CD4-positive, CD25-positive, alpha-beta regulatory T cell (primary cell): ENCODE results near the gene TMEM229B. TPM values are rescaled to one million over a fixed set of nuclear protein-coding genes. Genes with fewer than 3 reads are reported as not detected.

ENCODE experiments used
- ATAC-seq, 2 donors: fragments of 150-1000 bp; cut with Tn5 transposase; one replicate each; pipeline ENCODE4 v1.10.0; 2021; ENCODE audit warnings: low read depth in 2 of 2, moderate number of reproducible peaks in 2 of 2, moderate library complexity in 1 of 2
- DNase-seq, 3 donors: peaks; one replicate each; pipeline versions ENCODE4 v3.0.0 to v3.0.0-alpha.2; 2012 to 2022; ENCODE audit warnings: mixed read lengths in 1 of 3
- H3K27ac ChIP-seq: one replicate; pipeline ENCODE4 v1.7.0; 2013; ENCODE audit warnings: mild to moderate bottlenecking, low read length; ENCODE audit not compliant: insufficient read depth, poor library complexity, severe bottlenecking
- H3K27me3 ChIP-seq: one replicate; pipeline ENCODE4 v1.7.0; 2013; ENCODE audit warnings: low read length; ENCODE audit not compliant: control insufficient read depth, insufficient read depth
- H3K36me3 ChIP-seq: one replicate; pipeline ENCODE4 v1.7.0; 2013; ENCODE audit warnings: mild to moderate bottlenecking, low read length, moderate library complexity; ENCODE audit not compliant: control insufficient read depth, insufficient read depth
- H3K4me1 ChIP-seq: 2 replicates; pipeline ENCODE4 v1.7.0; 2013; ENCODE audit warnings: mild to moderate bottlenecking, low read length; ENCODE audit not compliant: insufficient read depth, control insufficient read depth, poor library complexity, severe bottlenecking
- H3K4me3 ChIP-seq: one replicate; pipeline ENCODE4 v1.7.0; 2013; ENCODE audit warnings: low read depth, mild to moderate bottlenecking, low read length, moderate library complexity
- H3K9me3 ChIP-seq, 2 experiments: 1 replicate in 1 of 2; 2 replicates in 1 of 2; pipeline ENCODE4 v1.7.0; 2013; ENCODE audit warnings: low read length in 2 of 2, mild to moderate bottlenecking in 1 of 2, moderate library complexity in 1 of 2; ENCODE audit not compliant: control insufficient read depth in 2 of 2
- H3K27ac Mint-ChIP-seq, 3 donors: one replicate each; pipeline ENCODE4 v1.8.0; 2020 to 2022; ENCODE audit warnings: mild to moderate bottlenecking in 3 of 3, mixed read lengths in 3 of 3, moderate library complexity in 2 of 3
- H3K27me3 Mint-ChIP-seq: one replicate; pipeline ENCODE4 v1.8.0; 2022; ENCODE audit warnings: mild to moderate bottlenecking, mixed read lengths
- H3K36me3 Mint-ChIP-seq: one replicate; pipeline ENCODE4 v1.8.0; 2020; ENCODE audit warnings: mixed read lengths
- H3K4me1 Mint-ChIP-seq, 4 donors: one replicate each; pipeline ENCODE4 v1.8.0; 2020 to 2022; ENCODE audit warnings: mixed read lengths in 4 of 4, mild to moderate bottlenecking in 1 of 4
- H3K4me3 Mint-ChIP-seq, 4 donors: one replicate each; pipeline ENCODE4 v1.8.0; 2020 to 2022; ENCODE audit warnings: mild to moderate bottlenecking in 4 of 4, mixed read lengths in 4 of 4, moderate library complexity in 3 of 4
- H3K9me3 Mint-ChIP-seq, 7 donors: one replicate each; pipeline ENCODE4 v1.8.0; 2020 to 2022; ENCODE audit warnings: mixed read lengths in 7 of 7, mild to moderate bottlenecking in 3 of 7, moderate library complexity in 2 of 7
- polyA plus RNA-seq, 4 donors: library from polyadenylated mRNA; unstranded; fragments of 300-500 nt; fragmentation: Illumina TruSeq; gene quantifications; one replicate each; pipeline ENCODE4 v1.2.3, GENCODE V29; 2021
- total RNA-seq: library from RNA; stranded (reverse); gene quantifications from one replicate; pipeline ENCODE4 v1.2.3, GENCODE V29; 2022

TMEM229B gene
- total and polyA plus RNA-seq, 5 donors from 2014 or later: 8.2 to 21.6 (median 14.9) TPM

DNA sequence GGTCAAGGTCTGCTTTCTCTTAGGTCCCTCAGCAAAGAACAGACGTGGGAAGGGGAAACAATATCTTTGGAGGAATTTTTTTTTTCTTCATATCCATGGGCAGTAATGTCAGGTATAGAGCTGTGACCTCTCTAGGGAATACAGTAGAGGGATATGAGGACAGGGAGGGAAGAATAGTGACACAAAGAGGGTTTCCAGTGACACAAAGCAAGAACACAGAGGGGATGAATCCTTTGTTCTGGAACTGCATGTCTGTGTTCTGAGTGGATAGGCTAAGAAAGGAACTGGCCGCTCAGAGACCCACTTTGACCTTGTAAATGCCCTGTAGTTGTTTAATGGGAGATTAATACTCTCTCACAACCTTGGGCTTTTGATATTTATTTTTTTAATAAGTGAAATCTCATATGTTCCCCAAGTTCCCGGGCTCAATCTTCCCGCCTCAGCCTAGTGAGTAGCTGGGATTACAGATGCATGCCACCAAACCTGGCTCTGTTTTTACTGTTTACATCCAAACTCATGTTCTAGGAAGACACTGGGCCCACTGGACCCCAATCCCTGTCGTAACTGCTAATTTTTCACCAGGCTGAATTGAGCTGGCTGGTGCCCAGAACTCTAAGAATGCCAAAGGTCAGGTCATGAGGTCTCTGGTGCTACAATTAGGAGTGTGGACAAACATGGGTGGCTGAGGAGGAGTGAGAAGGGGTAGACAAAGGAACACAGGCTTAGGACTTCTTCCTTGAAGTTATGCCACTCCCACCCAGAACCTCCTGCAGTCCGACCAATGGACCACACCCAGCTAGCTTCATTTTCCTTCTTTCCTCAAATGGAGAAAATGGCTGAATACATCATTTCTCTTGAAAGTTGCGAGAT lies 35.5 kb upstream of the TMEM229B start:
- no peak for DNase-seq
- H3K4me1 ChIP-seq: no peaks in the 10 kb centered on the region
- H3K27ac ChIP-seq: no peak overlapping the region
- no peaks in the 10 kb centered on the region for H3K9me3 ChIP-seq
- H3K4me3 ChIP-seq: no peak overlapping the region
- H3K36me3 Mint-ChIP-seq: no peaks in the 10 kb centered on the region
- peaks cover 79% of the 10 kb centered on the region for H3K27me3 Mint-ChIP-seq
- no peak overlapping the region for H3K4me3 Mint-ChIP-seq
- no peak overlapping the region for H3K27ac Mint-ChIP-seq
- H3K36me3 ChIP-seq: no peaks in the 10 kb centered on the region
- peaks cover 0 to 2% (median 0%) of the 10 kb centered on the region in 7 donors for H3K9me3 Mint-ChIP-seq
- no peaks in the 10 kb centered on the region for H3K4me1 Mint-ChIP-seq
- peaks cover 34% of the 10 kb centered on the region for H3K27me3 ChIP-seq
- ATAC-seq: no peak

DNA sequence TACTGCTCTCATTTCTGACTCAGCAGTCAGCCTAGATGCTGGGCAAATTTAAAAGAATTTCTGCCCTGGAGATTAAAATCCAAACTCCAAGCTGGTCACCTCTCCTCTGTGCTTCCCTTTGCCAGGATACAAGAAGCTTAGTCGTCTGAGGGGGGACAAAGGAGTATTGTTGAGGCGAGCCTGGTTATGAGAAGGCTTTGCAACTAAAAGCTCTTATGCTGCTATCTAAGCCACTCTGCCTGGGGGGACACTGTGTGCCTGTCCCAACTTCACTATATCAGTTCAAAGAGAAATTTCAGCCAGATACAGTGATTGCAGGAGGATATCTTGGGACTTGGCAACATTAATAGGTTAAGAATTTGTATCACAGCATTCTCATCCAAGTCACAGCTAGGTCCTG lies 33.7 kb upstream of the TMEM229B start:
- ATAC-seq: no peak
- Mint-ChIP-seq H3K36me3 (no peaks in the 10 kb centered on the region), H3K4me1 (no peaks in the 10 kb centered on the region), H3K27me3 (peaks cover 78% of the 10 kb centered on the region), H3K27ac (no peak overlapping the region), H3K4me3 (no peak overlapping the region), H3K9me3 (peaks cover 0 to 2% (median 0%) of the 10 kb centered on the region in 7 donors)
- H3K4me3 ChIP-seq: no peak overlapping the region
- H3K27me3 ChIP-seq: peaks cover 34% of the 10 kb centered on the region
- no peaks in the 10 kb centered on the region for H3K36me3 ChIP-seq
- no peak for DNase-seq
- no peaks in the 10 kb centered on the region for H3K9me3 ChIP-seq
- H3K4me1 ChIP-seq: no peaks in the 10 kb centered on the region
- H3K27ac ChIP-seq: no peak overlapping the region

DNA sequence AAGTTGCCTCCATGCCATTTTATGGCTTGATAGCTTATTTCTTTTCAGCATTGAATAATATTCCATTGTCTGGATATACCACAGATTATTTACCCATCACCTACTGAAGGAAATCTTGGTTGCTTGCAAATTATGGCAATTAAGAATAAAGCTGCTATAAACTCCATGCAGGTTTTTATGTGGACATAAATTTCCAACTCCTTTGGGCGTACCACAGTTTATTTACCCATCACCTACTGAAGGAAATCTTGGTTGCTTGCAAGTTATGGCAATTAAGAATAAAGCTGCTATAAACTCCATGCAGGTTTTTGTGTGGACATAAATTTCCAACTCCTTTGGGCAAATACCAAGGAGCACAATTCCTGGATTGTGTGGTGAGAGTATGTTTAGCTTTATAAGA lies 32.0 kb upstream of the TMEM229B start:
- Histone ChIP-seq H3K4me3 (no peak overlapping the region), H3K4me1 (peaks cover 5% of the 10 kb centered on the region), H3K27me3 (peaks cover 29% of the 10 kb centered on the region), H3K9me3 (no peaks in the 10 kb centered on the region), H3K36me3 (no peaks in the 10 kb centered on the region), H3K27ac (no peak overlapping the region)
- Mint-ChIP-seq H3K4me1 (peaks cover 0 to 9% (median 0%) of the 10 kb centered on the region in 4 donors), H3K27ac (no peak overlapping the region), H3K4me3 (no peak overlapping the region), H3K27me3 (peaks cover 64% of the 10 kb centered on the region), H3K9me3 (peaks cover 0 to 2% (median 0%) of the 10 kb centered on the region in 7 donors), H3K36me3 (no peaks in the 10 kb centered on the region)
- ATAC-seq: no peak
- DNase-seq: no peak

DNA sequence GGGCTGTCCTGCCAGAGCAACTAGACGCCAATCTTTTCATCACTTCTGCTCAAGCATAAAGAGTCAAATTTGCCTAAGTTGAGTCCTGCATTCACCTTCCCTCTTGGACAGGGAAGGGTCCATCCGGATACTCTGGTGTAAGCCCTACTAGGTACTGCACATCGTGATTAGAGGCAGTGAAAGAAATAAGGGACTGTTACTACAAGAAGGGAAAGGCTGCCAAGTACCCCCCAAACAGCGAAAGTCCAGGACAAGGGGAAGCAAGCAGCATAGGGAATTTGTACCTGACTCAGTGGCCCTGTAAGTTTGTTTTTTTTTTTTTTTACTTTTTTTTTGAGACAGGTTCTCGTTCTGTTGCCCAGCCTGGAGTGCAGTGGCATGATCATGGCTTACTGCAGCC lies 30.9 kb upstream of the TMEM229B start:
- peaks cover 19% of the 10 kb centered on the region for H3K27me3 ChIP-seq
- H3K27me3 Mint-ChIP-seq: peaks cover 58% of the 10 kb centered on the region
- no peak for DNase-seq
- H3K4me3 Mint-ChIP-seq: peak overlapping the region in 1 of 4 donors; percentile 18
- no peak overlapping the region for H3K27ac Mint-ChIP-seq
- H3K4me3 ChIP-seq: no peak overlapping the region
- peaks cover 0 to 3% (median 0%) of the 10 kb centered on the region in 7 donors for H3K9me3 Mint-ChIP-seq
- H3K4me1 Mint-ChIP-seq: peaks cover 0 to 12% (median 0%) of the 10 kb centered on the region in 4 donors
- H3K27ac ChIP-seq: no peak overlapping the region
- H3K36me3 ChIP-seq: no peaks in the 10 kb centered on the region
- no peaks in the 10 kb centered on the region for H3K9me3 ChIP-seq
- H3K36me3 Mint-ChIP-seq: no peaks in the 10 kb centered on the region
- H3K4me1 ChIP-seq: peaks cover 9% of the 10 kb centered on the region
- ATAC-seq: no peak

GRCh38 chr14:67517083-67517482 lies 28.6 kb upstream of the TMEM229B start:
- Mint-ChIP-seq H3K27me3 (peaks cover 48% of the 10 kb centered on the region), H3K4me3 (peak overlapping the region in 2 of 4 donors; percentile 77 to 84), H3K27ac (peak overlapping the region in 1 of 3 donors; percentile 25), H3K36me3 (no peaks in the 10 kb centered on the region), H3K4me1 (peaks cover 0 to 26% (median 6%) of the 10 kb centered on the region in 4 donors), H3K9me3 (peaks cover 0 to 3% (median 0%) of the 10 kb centered on the region in 7 donors)
- no peaks in the 10 kb centered on the region for H3K9me3 ChIP-seq
- no peak overlapping the region for H3K27ac ChIP-seq
- peaks cover 8% of the 10 kb centered on the region for H3K27me3 ChIP-seq
- H3K4me1 ChIP-seq: peaks cover 19% of the 10 kb centered on the region
- ATAC-seq (no peak), DNase-seq (no peak)
- H3K4me3 ChIP-seq: no peak overlapping the region
- no peaks in the 10 kb centered on the region for H3K36me3 ChIP-seq

GRCh38 chr14:67516676-67517075 lies 28.2 kb upstream of the TMEM229B start:
- peak overlapping the region; percentile 71 to 84 (median 80) for H3K4me3 Mint-ChIP-seq
- peaks cover 19% of the 10 kb centered on the region for H3K4me1 ChIP-seq
- peaks cover 47% of the 10 kb centered on the region for H3K27me3 Mint-ChIP-seq
- no peak for ATAC-seq
- peak overlapping the region in 2 of 3 donors; percentile 26 to 59 for H3K27ac Mint-ChIP-seq
- H3K9me3 Mint-ChIP-seq: peaks cover 0 to 3% (median 0%) of the 10 kb centered on the region in 7 donors
- no peaks in the 10 kb centered on the region for H3K9me3 ChIP-seq
- peaks cover 8% of the 10 kb centered on the region for H3K27me3 ChIP-seq
- no peak overlapping the region for H3K4me3 ChIP-seq
- no peaks in the 10 kb centered on the region for H3K36me3 Mint-ChIP-seq
- peaks cover 0 to 26% (median 6%) of the 10 kb centered on the region in 4 donors for H3K4me1 Mint-ChIP-seq
- H3K27ac ChIP-seq: no peak overlapping the region
- no peaks in the 10 kb centered on the region for H3K36me3 ChIP-seq
- no peak for DNase-seq

GRCh38 chr14:67515386-67516079 lies 27.0 kb upstream of the TMEM229B start:
- Histone ChIP-seq H3K4me3 (peak overlapping the region; percentile 61), H3K4me1 (peaks cover 19% of the 10 kb centered on the region), H3K27me3 (peaks cover 8% of the 10 kb centered on the region), H3K9me3 (no peaks in the 10 kb centered on the region), H3K27ac (no peak overlapping the region), H3K36me3 (no peaks in the 10 kb centered on the region)
- Mint-ChIP-seq H3K4me3 (peak overlapping the region; percentile 77 to 90 (median 83)), H3K27ac (peak overlapping the region in 1 of 3 donors; percentile 71), H3K27me3 (peaks cover 44% of the 10 kb centered on the region), H3K9me3 (peaks cover 0 to 3% (median 0%) of the 10 kb centered on the region in 7 donors), H3K36me3 (no peaks in the 10 kb centered on the region), H3K4me1 (peaks cover 0 to 26% (median 6%) of the 10 kb centered on the region in 4 donors)
- peak in 2 of 3 donors; percentile 37 to 49 for DNase-seq
- ATAC-seq: peak; percentile 62 to 70
